MM.1S (cell line): Measurements from ENCODE around the gene BLCAP.

Experiments used
- EZH2phosphoT487 ChIP-seq: fragments of 300-600 bp; sonication (generic); IDR thresholded peaks from 2 replicates; pipeline ENCODE4 v1.6.1; 2018; ENCODE audit warnings: antibody characterized with exemption, low read length
- TF ChIP-seq, protein P1 (sequence below): fragments of 300-600 bp; sonication (generic); IDR thresholded peaks from 2 replicates; pipeline ENCODE4 v1.5.1; 2016; ENCODE audit warnings: antibody characterized with exemption, low read length, mixed read lengths

GRCh38 chr20:37556538-37556937 is 28.9 kb upstream of the BLCAP start:
- TF ChIP-seq, protein P1, sequence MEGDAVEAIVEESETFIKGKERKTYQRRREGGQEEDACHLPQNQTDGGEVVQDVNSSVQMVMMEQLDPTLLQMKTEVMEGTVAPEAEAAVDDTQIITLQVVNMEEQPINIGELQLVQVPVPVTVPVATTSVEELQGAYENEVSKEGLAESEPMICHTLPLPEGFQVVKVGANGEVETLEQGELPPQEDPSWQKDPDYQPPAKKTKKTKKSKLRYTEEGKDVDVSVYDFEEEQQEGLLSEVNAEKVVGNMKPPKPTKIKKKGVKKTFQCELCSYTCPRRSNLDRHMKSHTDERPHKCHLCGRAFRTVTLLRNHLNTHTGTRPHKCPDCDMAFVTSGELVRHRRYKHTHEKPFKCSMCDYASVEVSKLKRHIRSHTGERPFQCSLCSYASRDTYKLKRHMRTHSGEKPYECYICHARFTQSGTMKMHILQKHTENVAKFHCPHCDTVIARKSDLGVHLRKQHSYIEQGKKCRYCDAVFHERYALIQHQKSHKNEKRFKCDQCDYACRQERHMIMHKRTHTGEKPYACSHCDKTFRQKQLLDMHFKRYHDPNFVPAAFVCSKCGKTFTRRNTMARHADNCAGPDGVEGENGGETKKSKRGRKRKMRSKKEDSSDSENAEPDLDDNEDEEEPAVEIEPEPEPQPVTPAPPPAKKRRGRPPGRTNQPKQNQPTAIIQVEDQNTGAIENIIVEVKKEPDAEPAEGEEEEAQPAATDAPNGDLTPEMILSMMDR = no peak
- no peak for TF ChIP-seq EZH2phosphoT487
